Measurements from ENCODE around the gene C10orf143.

The C10orf143 gene

DNA sequence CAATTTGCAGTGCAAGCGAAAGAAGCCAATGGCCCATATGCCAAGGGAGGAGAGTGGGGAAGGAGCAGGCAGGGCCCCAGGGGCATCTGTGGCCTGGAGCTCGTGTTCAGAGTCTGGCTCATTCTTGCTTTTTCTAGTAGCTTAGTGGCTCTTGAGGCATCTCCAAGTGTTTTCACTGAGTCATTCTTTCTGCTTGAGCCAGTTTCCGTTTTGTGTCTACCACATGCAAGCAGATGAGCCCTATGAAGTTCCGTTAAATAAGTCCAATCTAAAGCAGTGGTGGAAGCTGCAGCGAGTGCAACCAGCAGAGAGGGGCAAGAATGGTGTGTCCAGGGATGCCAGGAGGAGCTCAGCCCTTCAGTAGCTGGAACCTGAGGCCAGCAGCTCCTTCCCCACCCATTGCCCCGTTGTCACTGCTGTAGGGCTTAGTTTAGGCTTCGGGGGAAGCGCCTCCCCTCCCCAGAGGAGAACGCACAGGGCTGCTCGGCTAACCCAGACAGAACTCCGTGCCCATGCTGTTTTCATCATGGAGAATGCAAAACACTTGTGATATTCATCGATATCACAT, 89.2 kb downstream of the C10orf143 start:
- TF ChIP-seq, protein P1, sequence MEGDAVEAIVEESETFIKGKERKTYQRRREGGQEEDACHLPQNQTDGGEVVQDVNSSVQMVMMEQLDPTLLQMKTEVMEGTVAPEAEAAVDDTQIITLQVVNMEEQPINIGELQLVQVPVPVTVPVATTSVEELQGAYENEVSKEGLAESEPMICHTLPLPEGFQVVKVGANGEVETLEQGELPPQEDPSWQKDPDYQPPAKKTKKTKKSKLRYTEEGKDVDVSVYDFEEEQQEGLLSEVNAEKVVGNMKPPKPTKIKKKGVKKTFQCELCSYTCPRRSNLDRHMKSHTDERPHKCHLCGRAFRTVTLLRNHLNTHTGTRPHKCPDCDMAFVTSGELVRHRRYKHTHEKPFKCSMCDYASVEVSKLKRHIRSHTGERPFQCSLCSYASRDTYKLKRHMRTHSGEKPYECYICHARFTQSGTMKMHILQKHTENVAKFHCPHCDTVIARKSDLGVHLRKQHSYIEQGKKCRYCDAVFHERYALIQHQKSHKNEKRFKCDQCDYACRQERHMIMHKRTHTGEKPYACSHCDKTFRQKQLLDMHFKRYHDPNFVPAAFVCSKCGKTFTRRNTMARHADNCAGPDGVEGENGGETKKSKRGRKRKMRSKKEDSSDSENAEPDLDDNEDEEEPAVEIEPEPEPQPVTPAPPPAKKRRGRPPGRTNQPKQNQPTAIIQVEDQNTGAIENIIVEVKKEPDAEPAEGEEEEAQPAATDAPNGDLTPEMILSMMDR (IDR thresholded peaks at IDR 0.05; ENCODE audit: low read length, missing control alignments) = no peak
- no peak overlapping the region for H3K4me3 ChIP-seq (replicated peaks; ENCODE audit: low read depth, low read length)
- peak; percentile 59 for DNase-seq (ENCODE audit: low read depth)

DNA sequence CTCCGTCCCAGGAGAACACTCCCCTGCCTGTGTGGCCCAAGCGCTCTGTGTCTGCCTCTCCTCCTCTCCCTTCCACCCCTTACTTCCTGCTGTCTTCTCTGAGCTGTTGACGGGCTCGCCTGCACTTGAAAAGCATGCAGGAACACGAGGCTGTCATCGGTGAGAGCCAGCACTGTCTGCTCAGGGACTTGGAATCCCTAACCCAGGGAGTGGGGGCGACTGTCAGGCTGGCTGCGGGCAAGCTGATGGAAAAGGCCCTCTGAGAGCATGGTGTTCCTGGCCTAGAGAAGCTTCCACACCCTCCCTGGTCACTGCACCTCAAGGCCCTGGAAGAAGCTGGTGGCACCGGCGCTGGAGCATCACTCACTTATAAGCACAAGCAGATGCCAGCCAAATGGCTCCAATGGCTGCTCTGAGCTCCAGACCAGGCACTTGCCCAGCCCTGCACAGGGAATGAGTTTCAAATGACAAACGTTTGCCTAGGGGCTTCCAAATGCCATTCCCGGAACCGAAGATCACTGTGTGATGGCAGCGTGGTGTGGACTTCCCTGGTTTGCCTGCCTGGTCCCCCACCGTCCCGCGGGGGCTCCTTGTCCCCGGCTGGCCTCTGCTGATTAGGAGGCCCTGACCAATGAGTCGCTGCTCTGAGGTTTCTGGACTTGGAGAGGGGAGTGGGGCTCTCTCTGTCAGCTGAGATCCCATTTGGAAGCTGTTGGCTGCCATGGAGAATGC, 89.8 kb downstream of the C10orf143 start:
- H3K4me3 ChIP-seq (replicated peaks; ENCODE audit: low read depth, low read length) = no peak overlapping the region
- peak; percentile 1 for DNase-seq (ENCODE audit: low read depth)
- TF ChIP-seq, protein P1 (IDR thresholded peaks at IDR 0.05; ENCODE audit: low read length, missing control alignments) = no peak

DNA sequence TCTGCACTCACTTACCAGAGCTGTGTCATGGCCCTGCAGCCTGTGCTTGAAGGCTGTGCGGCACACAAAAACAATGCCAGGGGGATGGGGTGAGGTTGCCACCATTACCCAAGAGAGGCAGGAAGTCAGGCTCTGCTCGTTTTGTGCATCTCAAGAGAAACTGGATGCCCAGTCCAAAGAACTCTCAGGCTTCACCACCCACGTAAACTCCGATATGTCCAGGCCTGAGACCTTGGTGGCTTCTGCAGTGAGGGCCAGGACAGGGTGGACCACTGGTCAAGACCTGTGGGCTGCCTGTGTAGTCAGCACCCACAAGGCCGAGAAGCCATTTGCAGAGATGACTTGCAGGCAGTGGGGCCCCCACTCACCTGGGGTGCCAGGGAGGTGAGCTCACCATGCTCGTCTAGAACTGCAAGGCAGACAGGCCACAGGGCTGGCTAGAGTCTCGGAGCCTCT, 91.9 kb downstream of the C10orf143 start:
- TF ChIP-seq, protein P1 (IDR thresholded peaks at IDR 0.05; ENCODE audit: low read length, missing control alignments) = no peak
- no peak overlapping the region for H3K4me3 ChIP-seq (replicated peaks; ENCODE audit: low read depth, low read length)
- DNase-seq (ENCODE audit: low read depth) = no peak

DNA sequence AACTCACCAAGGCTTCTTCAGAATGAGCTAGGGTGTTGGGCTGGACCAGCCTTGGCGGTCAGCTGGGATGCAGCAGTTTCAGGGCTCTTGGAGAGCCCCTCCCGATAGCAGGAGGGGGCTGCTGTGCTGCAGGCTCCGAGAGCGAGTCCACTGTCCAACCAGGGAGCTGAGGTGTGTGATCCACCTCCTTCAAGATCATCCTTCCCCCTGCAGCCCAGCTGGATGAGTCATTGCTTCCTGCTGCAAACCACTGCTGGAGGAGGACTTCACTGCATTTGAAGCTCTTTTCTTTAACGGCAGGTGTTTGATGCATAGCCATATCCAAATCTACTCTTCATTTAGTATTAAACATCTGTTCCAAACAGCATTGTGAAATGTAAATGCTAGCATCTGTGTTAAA, 92.4 kb downstream of the C10orf143 start:
- no peak overlapping the region for H3K4me3 ChIP-seq (replicated peaks; ENCODE audit: low read depth, low read length)
- TF ChIP-seq, protein P1 (IDR thresholded peaks at IDR 0.05; ENCODE audit: low read length, missing control alignments) = no peak
- peak; percentile 30 for DNase-seq (ENCODE audit: low read depth)

DNA sequence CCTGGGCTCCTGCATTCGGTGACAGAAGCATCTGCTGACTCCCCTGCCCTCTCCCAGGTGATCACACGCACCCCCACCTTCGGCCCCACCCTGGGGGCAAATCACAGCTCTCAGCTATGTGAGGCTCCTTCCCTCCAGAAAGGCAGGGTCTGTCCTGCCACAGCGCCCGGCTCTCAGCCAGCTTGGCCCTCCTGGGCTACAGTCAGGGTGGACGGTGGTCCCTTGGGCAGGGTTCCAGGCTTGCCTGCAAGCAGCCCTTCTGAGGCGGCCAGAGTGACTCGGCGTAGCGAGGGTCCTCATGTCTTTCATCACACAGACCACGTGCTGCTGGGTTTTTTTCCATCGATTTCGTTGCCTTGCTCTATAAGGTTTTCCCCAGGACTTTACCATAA, 93.0 kb downstream of the C10orf143 start:
- no peak for DNase-seq (ENCODE audit: low read depth)
- no peak overlapping the region for H3K4me3 ChIP-seq (replicated peaks; ENCODE audit: low read depth, low read length)
- TF ChIP-seq, protein P1 (IDR thresholded peaks at IDR 0.05; ENCODE audit: low read length, missing control alignments) = no peak

DNA sequence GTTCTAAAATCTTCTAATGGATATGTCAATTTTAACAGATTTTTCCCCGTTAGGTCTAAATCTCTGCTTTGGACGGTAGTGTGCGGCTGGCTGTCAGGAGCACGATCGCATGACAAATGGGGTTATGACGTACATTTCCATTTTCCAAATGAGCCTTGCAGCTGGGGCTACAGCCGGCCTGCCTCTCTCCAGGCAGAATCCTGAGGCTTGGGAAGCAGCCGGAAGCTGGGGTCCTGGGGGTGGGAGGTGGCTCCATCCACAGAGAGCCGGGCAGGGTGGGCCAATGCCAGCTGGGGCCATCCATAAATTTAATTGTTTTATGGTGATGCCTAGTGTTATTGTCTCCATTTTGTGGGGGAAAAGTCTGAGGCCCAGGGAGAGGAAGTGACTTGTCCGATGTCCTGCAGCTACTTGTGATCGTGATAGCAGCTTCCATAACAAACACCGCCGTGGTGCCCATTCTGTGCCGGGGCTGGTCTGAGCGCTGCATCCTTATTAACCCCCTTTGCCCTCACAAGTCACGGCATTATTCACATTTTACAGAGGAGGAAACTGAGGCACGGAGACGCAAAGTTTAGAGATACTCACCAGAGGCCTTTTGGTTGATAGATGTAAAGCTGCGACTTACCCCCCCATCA, 93.5 kb downstream of the C10orf143 start:
- no peak overlapping the region for H3K4me3 ChIP-seq (replicated peaks; ENCODE audit: low read depth, low read length)
- TF ChIP-seq, protein P1 (IDR thresholded peaks at IDR 0.05; ENCODE audit: low read length, missing control alignments) = no peak
- DNase-seq (ENCODE audit: low read depth) = no peak
